Measurements from ENCODE around the gene CTNNAL1. TPM values are rescaled to one million over a fixed set of nuclear protein-coding genes. Genes with fewer than 3 reads are reported as not detected.
A peak's percentile ranks its signal among the peaks of the same experiment; 100 is the strongest.
"Not testable (repeated sequence)": the region's sequence is repeated elsewhere in the genome, so short reads cannot be mapped to it uniquely, and the experiment has no call there.

Gene CTNNAL1
- total RNA-seq, 2 experiments from 2014 or later = 12.5 to 14.0 TPM

DNA sequence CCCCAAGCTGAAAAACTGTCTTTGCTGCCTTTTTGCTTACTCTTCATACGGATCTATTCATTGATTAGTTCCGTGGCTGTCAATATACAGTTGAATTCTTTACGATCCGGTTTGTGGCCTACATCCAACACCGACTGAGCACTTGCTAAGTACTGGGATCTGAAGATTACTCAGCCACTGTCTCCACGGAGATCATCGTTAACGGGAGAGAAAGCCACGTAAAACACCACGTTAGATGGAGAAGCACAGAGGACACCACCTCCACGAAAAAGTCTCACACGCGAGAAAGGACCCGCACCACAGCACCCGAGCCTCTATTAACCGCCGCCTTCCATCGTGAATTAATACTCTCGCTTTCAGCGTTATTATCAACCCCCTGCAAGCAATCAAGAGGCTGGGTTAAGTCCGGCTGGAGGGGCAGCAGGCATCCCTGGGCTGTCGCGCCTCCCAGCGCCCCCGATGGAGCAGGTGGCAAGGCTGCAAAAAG is 80.0 kb downstream of the CTNNAL1 start:
- Mint-ChIP-seq H3K27ac (peak overlapping the region; percentile 99), H3K4me3 (peak overlapping the region; percentile 88), H3K36me3 (ENCODE audit: low read depth) (peaks cover 7% of the 10 kb centered on the region), H3K4me1 (peaks cover 29% of the 10 kb centered on the region), H3K9me3 (no peaks in the 10 kb centered on the region), H3K27me3 (no peaks in the 10 kb centered on the region)
- peak; percentile 6 for DNase-seq
- ChIA-PET CTCF (no interaction called here), POLR2A (no interaction called here)

DNA sequence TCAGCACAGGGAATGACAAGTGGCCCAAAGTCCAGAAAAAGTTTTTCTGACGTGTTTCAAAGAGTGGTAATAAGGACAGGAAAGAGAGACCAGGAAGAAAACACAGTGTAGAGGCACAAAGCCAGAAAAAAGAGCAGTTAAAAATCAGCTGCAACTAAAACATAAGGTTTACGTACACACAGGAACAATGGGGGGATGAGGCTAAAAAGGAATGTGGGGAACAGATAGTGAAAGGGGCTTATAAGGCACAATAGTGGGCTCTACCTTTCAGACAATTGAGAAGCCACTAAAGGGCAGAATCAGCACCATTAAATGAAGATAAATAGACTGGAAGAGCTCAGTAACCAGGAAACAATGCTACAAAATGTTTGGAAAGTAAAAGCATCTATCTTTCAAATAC is 84.9 kb downstream of the CTNNAL1 start:
- H3K4me1 Mint-ChIP-seq = peaks cover 19% of the 10 kb centered on the region
- no peak for DNase-seq
- H3K27me3 Mint-ChIP-seq = no peaks in the 10 kb centered on the region
- H3K9me3 Mint-ChIP-seq = no peaks in the 10 kb centered on the region
- peaks cover 36% of the 10 kb centered on the region for H3K36me3 Mint-ChIP-seq (ENCODE audit: low read depth)
- ChIA-PET POLR2A (no interaction called here), CTCF (no interaction called here)
- H3K4me3 Mint-ChIP-seq = no peak overlapping the region
- no peak overlapping the region for H3K27ac Mint-ChIP-seq

DNA sequence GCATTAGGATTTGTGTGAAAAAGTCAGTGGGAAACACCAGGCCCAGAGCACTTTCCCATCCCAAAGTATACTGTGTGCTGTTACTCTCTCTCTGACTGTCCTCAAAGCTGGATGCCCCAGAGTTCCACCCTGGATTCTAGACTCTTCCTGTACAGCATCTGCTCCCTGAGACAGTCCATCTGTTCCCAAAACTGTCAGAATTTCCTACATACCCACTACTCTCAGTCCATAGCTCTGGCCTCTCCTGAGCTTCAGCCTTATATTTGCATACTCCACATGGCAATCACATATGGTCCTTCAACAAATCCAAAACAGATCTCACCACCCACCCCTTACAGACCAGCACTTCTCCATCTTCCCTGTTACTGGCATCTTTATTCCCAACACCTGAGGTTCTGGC is 88.8 kb downstream of the CTNNAL1 start:
- H3K27ac Mint-ChIP-seq = no peak overlapping the region
- H3K4me3 Mint-ChIP-seq = no peak overlapping the region
- H3K4me1 Mint-ChIP-seq = peaks cover 1% of the 10 kb centered on the region
- H3K27me3 Mint-ChIP-seq = no peaks in the 10 kb centered on the region
- peaks cover 44% of the 10 kb centered on the region for H3K36me3 Mint-ChIP-seq (ENCODE audit: low read depth)
- no peaks in the 10 kb centered on the region for H3K9me3 Mint-ChIP-seq
- no peak for DNase-seq
- ChIA-PET POLR2A (no interaction called here), CTCF (no interaction called here)

DNA sequence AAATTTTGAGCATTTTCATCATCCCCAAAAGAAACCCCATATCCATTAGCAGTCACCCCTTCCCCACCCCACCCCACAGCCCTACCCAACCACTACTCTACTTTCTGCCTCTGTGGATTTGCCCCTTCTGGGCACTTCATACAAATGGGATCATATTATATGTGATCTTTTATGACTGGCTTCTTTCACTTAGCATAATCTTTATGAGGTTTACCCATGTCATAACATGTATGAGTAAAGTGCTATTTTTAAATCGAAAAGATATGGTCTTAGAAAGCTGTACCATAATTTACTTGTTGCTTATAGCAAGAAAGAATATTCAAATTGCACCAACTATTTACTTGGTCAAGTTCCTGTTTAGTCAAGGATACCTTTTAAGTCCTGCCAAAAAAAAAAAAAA is 92.1 kb downstream of the CTNNAL1 start:
- ChIA-PET POLR2A (no interaction called here), CTCF (interaction anchor here (0.6 kb wide), 1 partner anchor 12 kb away, joined by 3 read pairs; no protein-coding TSS in a partner anchor)
- Mint-ChIP-seq H3K27ac (no peak overlapping the region), H3K36me3 (ENCODE audit: low read depth) (peaks cover 38% of the 10 kb centered on the region), H3K9me3 (no peaks in the 10 kb centered on the region), H3K4me1 (peaks cover 2% of the 10 kb centered on the region), H3K4me3 (no peak overlapping the region), H3K27me3 (no peaks in the 10 kb centered on the region)
- no peak for DNase-seq

DNA sequence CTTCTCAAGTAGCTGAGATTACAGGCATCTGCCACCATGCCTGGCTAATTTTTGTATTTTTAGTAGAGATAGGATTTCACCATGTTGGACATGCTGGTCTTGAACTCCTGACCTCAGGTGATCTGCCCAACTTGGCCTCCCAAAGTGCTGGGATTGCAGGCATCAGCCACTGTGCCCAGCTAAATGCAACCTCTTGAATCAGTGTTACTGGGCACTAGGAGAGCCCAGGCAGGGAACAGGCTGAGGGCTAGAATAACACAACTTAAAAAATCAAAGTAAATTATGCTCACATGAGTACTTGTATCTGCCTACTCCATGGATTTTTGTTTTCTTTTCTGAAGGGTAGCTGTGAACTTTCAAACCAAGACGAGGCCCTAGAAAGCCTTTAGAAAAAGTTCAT is 92.9 kb downstream of the CTNNAL1 start:
- H3K4me3 Mint-ChIP-seq, DNase-seq, H3K4me1 Mint-ChIP-seq, H3K27ac Mint-ChIP-seq, POLR2A ChIA-PET, CTCF ChIA-PET, H3K9me3 Mint-ChIP-seq, H3K27me3 Mint-ChIP-seq: not testable (repeated sequence)
- H3K36me3 Mint-ChIP-seq (ENCODE audit: low read depth) = peaks cover 34% of the 10 kb centered on the region

DNA sequence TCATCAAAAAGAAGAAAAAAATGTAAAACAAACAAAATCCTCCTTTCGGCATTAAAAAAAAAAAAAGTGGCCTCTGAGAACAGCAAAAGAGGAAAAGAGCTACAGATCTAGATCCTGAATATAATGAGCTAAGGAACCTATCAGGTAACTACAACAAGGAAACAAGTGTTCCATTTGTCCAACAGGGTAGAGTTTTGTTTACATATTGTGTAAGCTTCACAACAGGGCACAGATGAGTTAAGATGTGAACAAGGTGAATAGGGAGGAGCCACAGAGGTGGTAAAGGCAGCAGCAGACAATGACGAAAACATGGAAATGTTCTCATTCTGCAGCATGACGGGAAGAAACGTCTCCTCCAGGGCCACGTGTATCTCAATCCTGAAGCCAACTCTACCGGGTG is 93.8 kb downstream of the CTNNAL1 start:
- H3K36me3 Mint-ChIP-seq (ENCODE audit: low read depth) = peaks cover 29% of the 10 kb centered on the region
- ChIA-PET POLR2A (no interaction called here), CTCF (interaction anchor here (0.7 kb wide), 1 partner anchor 113 kb away, joined by 4 read pairs; no protein-coding TSS in a partner anchor)

DNA sequence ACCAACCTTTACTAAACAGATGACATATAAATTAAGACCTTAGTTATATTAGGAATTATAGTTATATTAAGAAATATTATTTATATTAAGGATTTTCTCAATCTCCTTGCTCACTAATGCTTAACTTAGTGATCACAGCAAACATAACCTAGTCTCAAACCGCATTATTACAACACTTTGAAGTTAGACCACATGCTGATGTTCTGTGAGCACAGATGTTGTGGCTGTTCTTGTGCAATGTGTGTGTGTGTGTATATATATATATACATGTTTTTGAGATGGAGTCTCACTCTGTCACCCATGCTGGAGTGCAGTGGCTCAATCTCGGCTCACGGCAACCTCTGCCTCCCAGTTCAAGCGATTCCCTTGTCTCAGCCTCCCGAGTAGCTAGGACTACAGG is 99.9 kb downstream of the CTNNAL1 start:
- no peaks in the 10 kb centered on the region for H3K27me3 Mint-ChIP-seq
- no peaks in the 10 kb centered on the region for H3K9me3 Mint-ChIP-seq
- POLR2A ChIA-PET = no interaction called here
- peaks cover 38% of the 10 kb centered on the region for H3K36me3 Mint-ChIP-seq (ENCODE audit: low read depth)
- no peak overlapping the region for H3K4me3 Mint-ChIP-seq
- no peak for DNase-seq
- CTCF ChIA-PET = no interaction called here
- peaks cover 21% of the 10 kb centered on the region for H3K4me1 Mint-ChIP-seq
- no peak overlapping the region for H3K27ac Mint-ChIP-seq

More for the DNA sequence above, 93.8 kb downstream of the CTNNAL1 start:
- Mint-ChIP-seq H3K27me3 (no peaks in the 10 kb centered on the region), H3K4me1 (peaks cover 2% of the 10 kb centered on the region), H3K4me3 (no peak overlapping the region), H3K27ac (no peak overlapping the region), H3K9me3 (no peaks in the 10 kb centered on the region)
- DNase-seq = no peak

DNA sequence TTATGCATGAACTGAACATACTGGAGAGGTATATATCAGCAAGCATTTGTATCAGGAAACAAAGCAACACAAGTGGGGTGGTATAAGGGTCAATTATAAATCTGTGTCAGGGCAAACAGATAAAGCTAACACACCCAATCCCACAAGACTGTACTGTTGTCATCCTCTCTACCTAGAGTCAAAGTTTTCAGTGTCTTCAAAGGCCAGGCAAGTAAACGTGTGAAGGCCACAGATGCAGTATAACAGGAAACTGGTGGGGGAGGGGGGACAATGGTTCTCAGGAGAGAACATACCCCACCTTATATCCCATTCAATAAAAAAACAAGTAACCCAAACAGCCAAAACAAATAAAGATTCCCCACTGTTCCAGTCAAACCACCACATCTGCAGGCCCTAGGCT is 101.5 kb downstream of the CTNNAL1 start:
- peaks cover 39% of the 10 kb centered on the region for H3K36me3 Mint-ChIP-seq (ENCODE audit: low read depth)
- no peak overlapping the region for H3K4me3 Mint-ChIP-seq
- peak overlapping the region; percentile 74 for H3K27ac Mint-ChIP-seq
- H3K9me3 Mint-ChIP-seq = no peaks in the 10 kb centered on the region
- ChIA-PET CTCF (no interaction called here), POLR2A (no interaction called here)
- DNase-seq = peak; percentile 53
- H3K4me1 Mint-ChIP-seq = peaks cover 21% of the 10 kb centered on the region
- no peaks in the 10 kb centered on the region for H3K27me3 Mint-ChIP-seq

DNA sequence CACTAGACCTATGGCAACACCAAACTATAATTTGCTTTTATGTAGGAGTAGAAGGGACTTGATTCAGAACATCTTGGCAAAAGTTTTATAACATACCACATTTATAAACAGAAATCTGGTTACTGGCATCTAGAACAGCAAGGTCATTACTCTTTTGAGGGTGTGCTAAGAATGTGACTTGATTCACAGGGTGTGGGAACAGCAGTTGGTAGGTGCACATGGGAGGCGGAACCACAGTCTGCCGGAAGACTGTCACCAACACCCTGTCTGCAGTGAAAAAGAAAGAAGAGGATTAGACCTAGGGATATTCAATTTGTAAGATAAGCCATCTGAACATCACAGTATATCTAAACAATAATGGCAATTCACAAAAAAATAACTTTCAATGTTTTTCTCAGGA is 102.4 kb downstream of the CTNNAL1 start:
- Mint-ChIP-seq H3K27ac (peak overlapping the region; percentile 10), H3K4me3 (no peak overlapping the region), H3K4me1 (peaks cover 21% of the 10 kb centered on the region), H3K27me3 (no peaks in the 10 kb centered on the region), H3K9me3 (no peaks in the 10 kb centered on the region), H3K36me3 (ENCODE audit: low read depth) (peaks cover 36% of the 10 kb centered on the region)
- ChIA-PET CTCF (interaction anchor here (2.2 kb wide), 1 partner anchor 12 kb away, joined by 4 read pairs; no protein-coding TSS in a partner anchor), POLR2A (no interaction called here)
- DNase-seq = no peak

DNA sequence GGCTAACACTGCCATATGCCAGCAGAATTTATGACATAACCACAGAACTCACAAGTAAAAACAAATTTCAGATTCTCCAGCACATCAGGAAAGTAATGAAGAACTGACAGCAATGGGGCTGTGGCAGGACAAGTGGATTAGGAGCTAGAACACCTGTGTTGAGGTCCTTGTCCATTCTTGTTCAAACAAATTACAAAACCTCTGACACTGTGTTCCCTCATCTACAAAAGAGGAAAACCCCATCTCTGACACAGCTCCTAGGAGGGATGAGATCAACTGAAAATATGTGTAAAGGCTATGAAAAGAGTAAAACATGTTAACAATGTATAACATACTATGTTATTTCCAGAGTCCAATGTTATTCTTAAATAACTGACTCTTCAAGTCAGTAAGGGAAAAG is 102.9 kb downstream of the CTNNAL1 start:
- Mint-ChIP-seq H3K4me3 (no peak overlapping the region), H3K27me3 (no peaks in the 10 kb centered on the region), H3K9me3 (no peaks in the 10 kb centered on the region), H3K36me3 (ENCODE audit: low read depth) (peaks cover 35% of the 10 kb centered on the region), H3K27ac (no peak overlapping the region), H3K4me1 (peaks cover 21% of the 10 kb centered on the region)
- ChIA-PET CTCF (interaction anchor here (2.2 kb wide), 1 partner anchor 11 kb away, joined by 4 read pairs; no protein-coding TSS in a partner anchor), POLR2A (no interaction called here)
- no peak for DNase-seq

DNA sequence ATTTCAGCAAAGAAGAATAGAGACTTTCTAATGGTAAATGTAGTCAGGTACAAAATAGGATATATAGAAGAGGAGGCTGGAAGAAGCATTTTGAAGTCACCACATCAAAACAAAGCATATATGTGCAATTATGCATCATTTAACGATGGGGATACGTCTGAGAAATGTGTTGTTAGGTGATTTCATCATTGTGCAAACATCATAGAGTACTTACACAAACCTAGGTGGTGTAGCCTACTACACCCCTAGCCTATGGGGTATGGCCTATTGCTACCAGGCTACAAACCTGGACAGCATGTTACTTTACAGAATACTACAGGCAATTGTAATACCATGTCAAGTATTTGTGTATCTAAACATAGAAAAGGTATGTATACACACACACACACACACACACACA is 107.8 kb downstream of the CTNNAL1 start:
- ChIA-PET CTCF (no interaction called here), POLR2A (no interaction called here)
- no peaks in the 10 kb centered on the region for H3K27me3 Mint-ChIP-seq
- peaks cover 40% of the 10 kb centered on the region for H3K36me3 Mint-ChIP-seq (ENCODE audit: low read depth)
- no peaks in the 10 kb centered on the region for H3K4me1 Mint-ChIP-seq
- H3K27ac Mint-ChIP-seq = no peak overlapping the region
- H3K9me3 Mint-ChIP-seq = no peaks in the 10 kb centered on the region
- no peak for DNase-seq
- no peak overlapping the region for H3K4me3 Mint-ChIP-seq

DNA sequence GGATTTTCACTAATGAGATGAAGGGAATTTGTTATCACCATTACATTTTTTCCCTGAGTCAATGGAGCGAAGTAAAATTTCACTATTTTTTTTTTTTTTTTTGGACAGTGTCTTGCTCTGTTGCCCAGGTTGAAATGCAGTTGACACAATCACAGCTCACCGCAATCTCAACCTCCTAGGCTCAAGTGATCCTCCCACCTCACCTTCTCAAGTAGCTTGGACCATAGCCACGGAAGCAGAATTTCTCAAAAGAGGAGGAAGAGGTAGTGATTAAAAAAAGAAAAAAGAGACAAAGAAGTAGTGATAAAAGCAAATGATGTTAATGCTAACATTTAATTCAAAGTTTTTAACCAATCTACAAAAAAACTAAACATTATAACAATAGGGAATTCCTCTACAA is 109.1 kb downstream of the CTNNAL1 start:
- ChIA-PET CTCF (interaction anchor here (0.7 to 1.0 kb wide), 2 partner anchors 12 to 129 kb away, joined by 3 to 6 read pairs; no protein-coding TSS in a partner anchor), POLR2A (no interaction called here)
- Mint-ChIP-seq H3K27ac (no peak overlapping the region), H3K4me3 (no peak overlapping the region), H3K36me3 (ENCODE audit: low read depth) (peaks cover 43% of the 10 kb centered on the region), H3K27me3 (no peaks in the 10 kb centered on the region), H3K4me1 (no peaks in the 10 kb centered on the region), H3K9me3 (no peaks in the 10 kb centered on the region)
- no peak for DNase-seq

DNA sequence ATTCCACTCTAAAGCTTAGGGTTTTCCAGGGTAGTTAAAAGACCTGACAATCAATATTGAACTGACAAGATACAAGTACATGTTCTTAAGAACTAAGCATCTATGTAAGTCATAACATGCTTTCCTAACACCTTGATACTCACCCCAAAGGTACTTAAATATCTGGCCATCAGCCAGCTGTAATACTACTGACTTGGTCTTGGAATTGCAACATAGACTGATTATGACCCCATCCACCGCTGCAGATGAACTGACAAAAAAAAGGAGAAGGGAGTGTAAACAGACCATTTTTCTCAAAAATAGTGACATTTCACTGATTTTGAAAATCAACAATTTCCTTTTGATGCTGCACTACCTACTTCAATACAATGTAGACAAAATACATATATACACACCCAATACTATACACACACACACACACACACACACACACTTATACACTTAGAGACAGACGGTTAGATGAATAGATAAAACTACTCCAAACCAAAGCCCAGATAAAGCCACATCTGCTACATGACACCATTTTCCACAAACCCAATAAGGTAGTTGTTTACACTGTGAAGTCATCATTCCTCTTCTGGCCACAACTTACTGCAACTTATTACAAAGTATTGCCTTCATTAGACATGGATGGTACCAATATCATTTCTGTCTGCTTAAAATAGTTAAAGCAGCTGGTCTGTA is 109.7 kb downstream of the CTNNAL1 start:
- Mint-ChIP-seq H3K9me3 (no peaks in the 10 kb centered on the region), H3K27ac (no peak overlapping the region), H3K4me3 (no peak overlapping the region), H3K36me3 (ENCODE audit: low read depth) (peaks cover 45% of the 10 kb centered on the region), H3K27me3 (no peaks in the 10 kb centered on the region), H3K4me1 (no peaks in the 10 kb centered on the region)
- POLR2A ChIA-PET = no interaction called here
- CTCF ChIA-PET = interaction anchor here (1.0 kb wide), 1 partner anchor 13 kb away, joined by 6 read pairs; no protein-coding TSS in a partner anchor
- DNase-seq = no peak

DNA sequence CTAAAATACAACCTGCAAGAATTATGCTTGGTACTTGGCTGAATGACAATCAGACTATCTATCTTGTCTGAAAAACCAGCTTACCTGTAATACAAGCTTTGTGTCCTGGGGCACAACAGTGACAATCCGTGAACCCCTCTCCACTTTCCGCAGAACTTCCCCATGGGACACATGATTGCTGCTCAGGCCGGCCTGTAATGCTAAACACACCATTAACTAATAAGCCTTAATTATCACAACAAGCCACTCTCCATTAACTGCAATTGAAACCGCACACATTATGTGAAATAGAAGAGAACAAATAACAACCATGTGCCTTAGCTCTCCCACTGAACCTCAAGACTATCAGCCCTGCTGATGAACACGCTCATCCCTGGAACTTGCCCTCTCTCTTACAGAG is 113.1 kb downstream of the CTNNAL1 start:
- Mint-ChIP-seq H3K27ac (no peak overlapping the region), H3K27me3 (no peaks in the 10 kb centered on the region), H3K36me3 (ENCODE audit: low read depth) (peaks cover 47% of the 10 kb centered on the region)

More for the DNA sequence above, 113.1 kb downstream of the CTNNAL1 start:
- Mint-ChIP-seq H3K4me3 (no peak overlapping the region), H3K9me3 (no peaks in the 10 kb centered on the region), H3K4me1 (no peaks in the 10 kb centered on the region)
- POLR2A ChIA-PET = no interaction called here
- CTCF ChIA-PET = interaction anchor here (0.6 to 1.0 kb wide), 7 partner anchors 11 to 510 kb away, joined by 3 to 5 read pairs (median 4); no protein-coding TSS in a partner anchor
- no peak for DNase-seq
